PC-3 (cell line): ENCODE results near the gene RNF41. TPM values are rescaled to one million over a fixed set of nuclear protein-coding genes. Genes with fewer than 3 reads are reported as not detected.

Experiments
- ATAC-seq: fragments of 200-7000 bp; cut with Tn5 transposase; 2 replicates; pipeline ENCODE4 v1.9.1; 2020; ENCODE audit warnings: mild to moderate bottlenecking, moderate library complexity
- BruUV-seq: library from RNA; stranded (reverse); fragments of 400-500 nt; replicated peaks from 2 replicates; lab custom pipeline; 2021; lab: Mats Ljungman, UMichigan
- CTCF ChIA-PET: fragments of 300-600 bp; sonication (Branson Sonifier 250); formaldehyde crosslinking; loops from one replicate; lab custom pipeline; 2022; ENCODE audit warnings: antibody characterized with exemption; lab: Charles Lee
- POLR2A ChIA-PET: fragments of 300-600 bp; sonication (Branson Sonifier 250); formaldehyde crosslinking; loops from one replicate; lab custom pipeline; 2022; ENCODE audit warnings: antibody characterized with exemption; ENCODE audit not compliant: unreplicated experiment; lab: Charles Lee
- DNase-seq: peaks from one replicate; pipeline ENCODE4 v3.0.0-alpha.2; 2015
- H2AFZ ChIP-seq: fragments of 300-600 bp; sonication (generic); 2 replicates; pipeline ENCODE4 v1.6.0; 2016; ENCODE audit warnings: antibody characterized with exemption, low read length
- H3F3A ChIP-seq: fragments of 300-600 bp; sonication (generic); one replicate; pipeline ENCODE4 v1.6.0; 2017; ENCODE audit warnings: antibody characterized with exemption, low read length, control low read depth, mild to moderate bottlenecking; ENCODE audit not compliant: unreplicated experiment
- H3K27ac ChIP-seq: fragments of 300-600 bp; sonication (generic); 2 replicates; pipeline ENCODE4 v1.5.1; 2016; ENCODE audit warnings: mild to moderate bottlenecking, low read length
- H3K27me3 ChIP-seq: fragments of 300-600 bp; sonication (generic); 2 replicates; pipeline ENCODE4 v1.6.1; 2016; ENCODE audit warnings: low read length, mixed read lengths
- H3K36me3 ChIP-seq: fragments of 300-600 bp; sonication (generic); 2 replicates; pipeline ENCODE4 v1.6.1; 2016; ENCODE audit warnings: low read depth, mixed run types, low read length, mixed read lengths
- H3K4me1 ChIP-seq: fragments of 300-600 bp; sonication (generic); 2 replicates; pipeline ENCODE4 v1.5.1; 2016; ENCODE audit warnings: low read length; ENCODE audit not compliant: insufficient read depth
- H3K4me2 ChIP-seq: fragments of 300-600 bp; sonication (generic); 2 replicates; pipeline ENCODE4 v1.6.0; 2016; ENCODE audit warnings: low read length
- H3K4me3 ChIP-seq: fragments of 300-600 bp; sonication (generic); 2 replicates; pipeline ENCODE4 v1.5.1; 2016; ENCODE audit warnings: mild to moderate bottlenecking, low read length, mixed read lengths
- H3K79me2 ChIP-seq: fragments of 300-600 bp; sonication (generic); 2 replicates; pipeline ENCODE4 v1.6.1; 2017; ENCODE audit warnings: low read length, mixed read lengths
- H3K9ac ChIP-seq: fragments of 300-600 bp; sonication (generic); 2 replicates; pipeline ENCODE4 v1.6.0; 2016; ENCODE audit warnings: mild to moderate bottlenecking, low read length
- H3K9me2 ChIP-seq: fragments of 300-600 bp; sonication (generic); replicated peaks from 2 replicates; pipeline ENCODE4 v1.6.1; 2016; ENCODE audit warnings: mixed run types, low read length, mixed read lengths
- H3K9me3 ChIP-seq: fragments of 300-600 bp; sonication (generic); 2 replicates; pipeline ENCODE4 v1.6.1; 2016; ENCODE audit warnings: low read length, mixed read lengths
- H4K20me1 ChIP-seq: fragments of 300-600 bp; sonication (generic); 2 replicates; pipeline ENCODE4 v1.6.1; 2016; ENCODE audit warnings: low read length, mixed read lengths
- EZH2 ChIP-seq: fragments of 300-600 bp; sonication (generic); IDR thresholded peaks from one replicate; pipeline ENCODE4 v1.6.1; 2017; ENCODE audit warnings: antibody characterized with exemption, mild to moderate bottlenecking, low read length; ENCODE audit not compliant: unreplicated experiment
- EZH2phosphoT487 ChIP-seq: fragments of 300-600 bp; sonication (generic); IDR thresholded peaks from 2 replicates; pipeline ENCODE4 v1.6.1; 2018; ENCODE audit warnings: mild to moderate bottlenecking, antibody characterized with exemption, low read length, borderline replicate concordance
- intact Hi-C: fragments of 100-400 bp; cut with micrococcal nuclease; formaldehyde crosslinking; loops from 2 replicates; pipeline ENCODE4 v1.9.0; 2023
- total RNA-seq: library from RNA; depleted of rRNA; stranded (reverse); fragments of >200 nt; gene quantifications from 2 replicates; pipeline ENCODE4 v1.2.3, GENCODE V29; 2014
- TF ChIP-seq, protein P1 (sequence below): fragments of 300-600 bp; sonication (generic); conservative IDR thresholded peaks from 2 replicates; pipeline ENCODE4 v1.5.1; 2017; ENCODE audit warnings: antibody characterized with exemption, low read depth, mild to moderate bottlenecking, low read length

RNF41 gene
- total RNA-seq, 1 experiment from 2014 or later: 52.1 TPM

DNA sequence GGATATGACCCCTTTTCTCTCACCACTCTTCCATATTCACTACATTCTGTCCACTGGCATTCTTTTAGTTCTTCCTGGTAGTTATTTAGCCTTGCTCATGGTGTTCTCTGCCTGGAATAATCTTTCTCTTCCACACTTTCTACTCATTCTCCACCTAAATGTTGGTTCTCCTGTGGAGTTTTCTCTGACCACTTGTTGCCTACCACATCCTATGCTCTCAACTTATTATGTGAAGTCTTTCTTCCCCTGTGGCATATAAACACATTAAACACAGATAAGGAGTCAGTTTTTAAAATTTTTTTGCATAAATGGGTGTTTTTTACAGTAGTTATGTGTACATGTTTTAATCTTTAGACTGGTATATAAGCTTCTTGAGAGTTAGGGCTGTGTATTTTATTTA is 29.1 kb downstream of the RNF41 start:
- no peak for TF ChIP-seq EZH2phosphoT487
- no peak for DNase-seq
- POLR2A ChIA-PET: no interaction called here
- no TSS peak for BruUV-seq
- H3K27me3 ChIP-seq: no peaks in the 10 kb centered on the region
- no peaks in the 10 kb centered on the region for H3F3A ChIP-seq
- no peaks in the 10 kb centered on the region for H3K9me2 ChIP-seq
- H3K79me2 ChIP-seq: peaks cover 14% of the 10 kb centered on the region
- no peak overlapping the region for H3K9ac ChIP-seq
- no peaks in the 10 kb centered on the region for H3K36me3 ChIP-seq
- no peak overlapping the region for H3K4me3 ChIP-seq
- peak overlapping the region; percentile 26; the same call in 1 of the 2 replicates for H2AFZ ChIP-seq
- intact Hi-C loops: loop anchor here (10.0 kb wide), 1 partner anchor 272 kb away; the partner anchor contains the start of gene SPRYD4
- H4K20me1 ChIP-seq: no peaks in the 10 kb centered on the region
- CTCF ChIA-PET: no interaction called here
- H3K4me2 ChIP-seq: no peak overlapping the region
- H3K4me1 ChIP-seq: peaks cover 15% of the 10 kb centered on the region
- H3K27ac ChIP-seq: no peak overlapping the region
- H3K9me3 ChIP-seq: no peaks in the 10 kb centered on the region
- no peak for ATAC-seq

DNA sequence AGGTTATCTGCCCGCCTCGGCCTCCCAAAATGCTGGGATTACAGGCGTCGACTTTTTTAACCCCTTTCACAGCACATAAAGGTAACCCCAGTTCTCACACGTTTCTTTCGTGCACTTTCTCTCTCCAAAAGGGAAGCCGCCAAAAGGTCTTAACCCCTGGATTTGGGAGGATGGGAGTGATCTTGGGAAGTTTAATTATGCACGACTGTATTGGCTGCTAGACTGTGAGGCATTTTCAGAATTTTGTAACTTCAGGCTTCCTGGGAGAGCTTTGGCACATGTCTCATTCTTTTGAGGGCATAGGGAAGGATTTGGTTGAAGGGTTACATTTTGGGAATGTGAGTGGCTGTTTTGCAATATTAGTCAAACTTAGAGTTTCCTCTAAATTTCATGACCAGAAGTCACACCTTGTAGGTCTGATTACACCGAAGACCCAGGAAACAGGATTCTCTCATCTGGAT is 31.0 kb downstream of the RNF41 start:
- intact Hi-C loops: loop anchor here (10.0 kb wide), 1 partner anchor 274 kb away; the partner anchor contains the start of gene SPRYD4
- Histone ChIP-seq H3K79me2 (peaks cover 29% of the 10 kb centered on the region), H3K4me2 (peak overlapping the region; percentile 97), H3K27ac (no peak overlapping the region), H3F3A (no peaks in the 10 kb centered on the region), H3K9me2 (no peaks in the 10 kb centered on the region), H3K9ac (peak overlapping the region; percentile 73; the same call in 1 of the 2 replicates), H3K4me3 (peak overlapping the region; percentile 77), H3K36me3 (peaks cover 3% of the 10 kb centered on the region; the same call in 1 of the 2 replicates), H4K20me1 (no peaks in the 10 kb centered on the region), H3K4me1 (peaks cover 21% of the 10 kb centered on the region), H3K9me3 (no peaks in the 10 kb centered on the region), H2AFZ (peak overlapping the region; percentile 98), H3K27me3 (no peaks in the 10 kb centered on the region)
- POLR2A ChIA-PET: no interaction called here
- no peak for TF ChIP-seq EZH2phosphoT487
- TF ChIP-seq, protein P1, sequence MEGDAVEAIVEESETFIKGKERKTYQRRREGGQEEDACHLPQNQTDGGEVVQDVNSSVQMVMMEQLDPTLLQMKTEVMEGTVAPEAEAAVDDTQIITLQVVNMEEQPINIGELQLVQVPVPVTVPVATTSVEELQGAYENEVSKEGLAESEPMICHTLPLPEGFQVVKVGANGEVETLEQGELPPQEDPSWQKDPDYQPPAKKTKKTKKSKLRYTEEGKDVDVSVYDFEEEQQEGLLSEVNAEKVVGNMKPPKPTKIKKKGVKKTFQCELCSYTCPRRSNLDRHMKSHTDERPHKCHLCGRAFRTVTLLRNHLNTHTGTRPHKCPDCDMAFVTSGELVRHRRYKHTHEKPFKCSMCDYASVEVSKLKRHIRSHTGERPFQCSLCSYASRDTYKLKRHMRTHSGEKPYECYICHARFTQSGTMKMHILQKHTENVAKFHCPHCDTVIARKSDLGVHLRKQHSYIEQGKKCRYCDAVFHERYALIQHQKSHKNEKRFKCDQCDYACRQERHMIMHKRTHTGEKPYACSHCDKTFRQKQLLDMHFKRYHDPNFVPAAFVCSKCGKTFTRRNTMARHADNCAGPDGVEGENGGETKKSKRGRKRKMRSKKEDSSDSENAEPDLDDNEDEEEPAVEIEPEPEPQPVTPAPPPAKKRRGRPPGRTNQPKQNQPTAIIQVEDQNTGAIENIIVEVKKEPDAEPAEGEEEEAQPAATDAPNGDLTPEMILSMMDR: no peak
- TF ChIP-seq EZH2: no peak
- no peak for ATAC-seq
- CTCF ChIA-PET: interaction anchor here (1.8 kb wide), 1 partner anchor 31 kb away, joined by 9 read pairs; the partner anchor contains the start of gene RNF41
- BruUV-seq: no TSS peak
- no peak for DNase-seq

DNA sequence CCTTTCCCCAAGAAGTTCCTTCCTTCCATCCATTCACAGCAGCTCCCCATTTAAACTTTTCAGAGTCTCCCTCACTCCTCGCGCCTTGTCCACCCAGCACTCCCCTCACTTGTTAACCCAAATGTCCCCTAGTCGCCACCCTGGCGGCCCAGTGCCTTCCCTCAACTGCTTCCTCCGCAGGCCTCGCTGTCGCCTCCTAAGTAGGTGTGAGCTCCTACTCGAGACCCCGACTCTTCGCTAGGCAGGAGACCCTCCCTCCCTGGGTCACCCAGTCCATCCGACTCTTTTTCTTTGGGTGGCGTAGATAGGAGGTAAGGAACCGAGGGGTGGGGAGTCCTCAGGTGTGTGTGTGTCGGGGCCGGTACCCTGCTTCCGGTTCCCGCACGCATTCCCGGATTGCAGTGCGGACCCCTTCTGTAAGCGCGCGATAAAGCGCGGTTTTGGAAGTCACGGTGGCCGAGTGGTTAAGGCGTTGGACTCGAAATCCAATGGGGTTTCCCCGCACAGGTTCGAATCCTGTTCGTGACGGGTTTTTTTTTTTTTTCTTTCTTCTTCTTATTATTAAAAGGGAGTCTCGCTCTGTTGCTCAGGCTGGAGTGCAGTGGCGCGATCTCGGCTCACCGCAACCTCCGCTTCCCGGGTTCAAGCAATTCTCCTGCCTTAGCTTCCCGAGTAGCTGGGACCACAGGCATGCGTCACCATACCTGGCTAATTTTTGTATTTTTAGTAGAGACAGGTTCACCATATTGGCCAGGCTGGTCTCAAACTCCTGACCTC is 31.6 kb downstream of the RNF41 start:
- ATAC-seq: peak; percentile 48
- BruUV-seq: TSS peak; percentile 69

More for the DNA sequence above, 31.6 kb downstream of the RNF41 start:
- Histone ChIP-seq H3K79me2 (peaks cover 30% of the 10 kb centered on the region), H4K20me1 (no peaks in the 10 kb centered on the region), H3K4me1 (peaks cover 21% of the 10 kb centered on the region), H3K9me3 (no peaks in the 10 kb centered on the region), H3K27me3 (no peaks in the 10 kb centered on the region), H3K9me2 (no peaks in the 10 kb centered on the region), H3K27ac (peak overlapping the region; percentile 41), H3F3A (no peaks in the 10 kb centered on the region), H3K36me3 (peaks cover 3% of the 10 kb centered on the region; the same call in 1 of the 2 replicates), H3K9ac (peak overlapping the region; percentile 73), H2AFZ (peak overlapping the region; percentile 98), H3K4me2 (peak overlapping the region; percentile 97), H3K4me3 (peak overlapping the region; percentile 77)
- CTCF ChIA-PET: interaction anchor here (0.6 to 2.6 kb wide), 8 partner anchors 11 to 331 kb away, joined by 3 to 37 read pairs (median 4); partner anchors contain the start of genes ESYT1, RBMS2, RNF41 and ZC3H10
- intact Hi-C loops: loop anchor here (1.0 to 10.0 kb wide), 4 partner anchors 31 to 275 kb away; partner anchors contain the start of genes MYL6 and SPRYD4
- POLR2A ChIA-PET: interaction anchor here (0.6 to 1.0 kb wide), 5 partner anchors 15 to 72 kb away, joined by 3 to 18 read pairs (median 4); partner anchors contain the start of gene ZC3H10
- peak; percentile 96 for DNase-seq
- TF ChIP-seq EZH2phosphoT487 (no peak), EZH2 (no peak)
- TF ChIP-seq, protein P1: no peak; the same call in 1 of the 2 replicates
